HG02610 (cell line): ENCODE results near the gene CYP2C8.
"Not testable (repeated sequence)": the region's sequence is repeated elsewhere in the genome, so short reads cannot be mapped to it uniquely, and the experiment has no call there.

Experiments used
- ATAC-seq: cut with Tn5 transposase; IDR thresholded peaks from one replicate; pipeline ENCODE4 v1.9.1; 2021; ENCODE audit warnings: mild to moderate bottlenecking, moderate library complexity; ENCODE audit not compliant: unreplicated experiment

Gene CYP2C8

GRCh38 chr10:95069286-95069685, at the start of gene CYP2C8:
TSS of gene CYP2C8 (minus strand) at chr10:95069497. CDS start at chr10:95069402, 95 bp downstream.
- ATAC-seq = no peak

- ATAC-seq = no peak
Measured at GRCh38 chr10:95116869-95117269, 47.6 kb upstream of the CYP2C8 start.

DNA sequence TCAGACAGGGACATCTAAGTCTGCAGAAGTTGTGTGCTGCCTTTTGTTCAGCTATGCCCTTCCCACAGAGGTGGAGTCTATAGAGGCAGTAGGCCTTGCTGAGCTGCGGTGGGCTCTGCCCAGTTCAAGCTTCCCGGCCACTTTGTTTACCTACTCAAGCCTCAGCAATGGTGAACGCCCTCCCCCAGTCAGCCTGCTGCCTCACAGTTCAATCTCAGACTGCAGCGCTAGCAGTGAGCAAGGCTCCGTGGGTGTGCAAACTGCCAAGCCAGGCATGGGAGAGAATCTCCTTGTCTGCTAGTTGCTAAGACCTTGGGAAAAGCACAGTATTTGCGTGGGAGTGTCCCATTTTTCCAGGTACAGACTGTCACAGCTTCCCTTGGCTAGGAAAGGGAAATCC, 41.5 kb upstream of the CYP2C8 start:
- ATAC-seq = not testable (repeated sequence)

GRCh38 chr10:95097805-95098204, 28.5 kb upstream of the CYP2C8 start:
- ATAC-seq = no peak

DNA sequence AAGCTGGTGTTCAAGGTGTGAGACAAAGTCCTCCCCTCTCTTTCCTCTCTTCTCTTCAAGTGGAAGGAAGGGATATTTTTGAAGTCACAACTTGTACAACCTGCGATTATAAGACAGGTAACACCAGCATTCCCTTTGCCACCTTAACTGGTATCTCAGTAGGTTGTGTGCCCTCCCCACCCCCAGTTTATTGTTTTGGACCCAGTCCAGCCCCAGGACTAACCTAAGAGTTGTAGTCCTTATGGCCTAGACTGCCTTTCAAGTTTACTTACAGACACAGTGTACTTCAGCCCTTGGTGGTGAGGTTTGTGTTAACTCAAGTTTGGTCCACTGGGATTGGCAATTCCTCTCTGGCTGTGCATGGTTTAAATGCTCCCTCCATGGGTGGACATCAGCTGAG, 26.8 kb upstream of the CYP2C8 start:
- no peak for ATAC-seq

DNA sequence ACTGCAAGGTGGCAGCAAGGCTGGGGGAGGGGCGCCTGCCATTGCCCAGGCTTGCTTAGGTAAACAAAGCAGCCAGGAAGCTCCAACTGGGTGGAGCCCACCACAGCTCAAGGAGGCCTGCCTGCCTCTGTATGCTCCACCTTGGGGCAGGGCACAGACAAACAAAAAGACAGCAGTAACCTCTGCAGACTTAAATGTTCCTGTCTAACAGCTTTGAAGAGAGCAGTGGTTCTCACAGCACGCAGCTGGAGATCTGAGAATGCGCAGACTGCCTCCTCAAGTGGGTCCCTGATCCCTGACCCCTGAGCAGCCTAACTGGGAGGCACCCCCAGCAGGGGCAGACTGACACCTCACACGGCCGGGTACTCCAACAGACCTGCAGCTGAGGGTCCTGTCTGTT, 10.3 kb upstream of the CYP2C8 start:
- not testable (repeated sequence) for ATAC-seq

DNA sequence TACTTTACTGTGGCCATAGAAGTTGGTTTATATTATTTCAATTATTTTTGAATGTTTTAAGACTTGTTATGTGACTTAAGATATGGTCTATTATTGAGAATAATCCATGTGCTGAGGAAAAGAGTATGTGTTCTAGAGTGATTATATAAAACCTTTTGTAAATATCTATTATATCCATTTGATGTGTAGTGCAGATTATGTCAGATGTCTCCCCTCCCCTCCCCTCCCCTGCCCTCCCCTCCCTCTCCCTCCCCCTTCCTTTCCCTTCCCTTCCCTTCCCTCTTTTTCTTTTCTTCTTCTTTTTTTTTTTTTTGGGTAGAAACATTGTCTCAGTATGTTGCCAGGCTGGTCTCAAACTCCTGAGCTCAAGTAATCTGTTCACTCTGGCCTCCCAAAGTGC, 8.3 kb upstream of the CYP2C8 start:
- no peak for ATAC-seq

GRCh38 chr10:95071107-95071660, 1.9 kb upstream of the CYP2C8 start:
- ATAC-seq = no peak

DNA sequence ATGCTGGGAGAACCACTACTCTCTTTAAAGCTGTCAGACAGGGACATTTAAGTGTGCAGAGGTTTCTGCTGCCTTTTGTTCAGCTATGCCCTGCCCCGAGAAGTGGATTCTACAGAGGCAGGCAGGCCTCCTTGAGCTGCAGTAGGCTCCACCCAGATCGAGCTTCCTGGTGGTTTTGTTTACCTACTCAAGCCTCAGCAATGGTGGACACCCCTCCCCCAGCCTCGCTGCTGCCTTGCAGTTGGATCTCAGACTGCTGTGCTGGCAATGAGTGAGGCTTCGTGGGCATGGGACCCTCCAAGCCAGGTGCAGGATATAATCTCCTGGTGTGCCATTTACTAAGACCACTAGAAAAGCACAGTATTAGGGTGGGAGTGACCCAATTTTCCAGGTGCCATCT, 5.2 kb downstream of the CYP2C8 start:
- ATAC-seq = not testable (repeated sequence)

GRCh38 chr10:95056744-95057363, 12.4 kb downstream of the CYP2C8 start:
- ATAC-seq = no peak

DNA sequence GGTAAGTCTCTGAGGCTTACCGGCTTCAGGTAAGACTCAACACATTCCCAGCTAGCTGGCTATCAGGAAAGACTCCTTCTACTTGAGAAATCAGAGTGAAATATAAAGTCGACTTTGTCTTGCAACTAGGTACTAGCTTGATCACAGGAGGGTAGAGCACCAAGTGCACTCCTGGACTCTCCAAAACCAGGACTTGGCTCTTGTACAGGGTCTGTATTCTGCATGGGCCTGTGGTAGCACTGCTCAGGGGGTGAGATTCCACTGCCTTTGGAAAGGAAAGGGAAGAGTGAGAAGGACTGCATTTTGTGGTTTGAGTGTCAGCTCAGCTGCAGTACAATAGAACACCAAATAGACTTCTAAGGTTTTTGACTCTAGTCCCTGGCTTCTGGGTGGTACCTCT, 19.4 kb downstream of the CYP2C8 start:
- ATAC-seq = no peak

- no peak for ATAC-seq
Measured at GRCh38 chr10:95048206-95048605, 21.1 kb downstream of the CYP2C8 start.

GRCh38 chr10:95039281-95039680, 30.0 kb downstream of the CYP2C8 start:
- no peak for ATAC-seq

GRCh38 chr10:95035332-95036295, 33.7 kb downstream of the CYP2C8 start:
- no peak for ATAC-seq

DNA sequence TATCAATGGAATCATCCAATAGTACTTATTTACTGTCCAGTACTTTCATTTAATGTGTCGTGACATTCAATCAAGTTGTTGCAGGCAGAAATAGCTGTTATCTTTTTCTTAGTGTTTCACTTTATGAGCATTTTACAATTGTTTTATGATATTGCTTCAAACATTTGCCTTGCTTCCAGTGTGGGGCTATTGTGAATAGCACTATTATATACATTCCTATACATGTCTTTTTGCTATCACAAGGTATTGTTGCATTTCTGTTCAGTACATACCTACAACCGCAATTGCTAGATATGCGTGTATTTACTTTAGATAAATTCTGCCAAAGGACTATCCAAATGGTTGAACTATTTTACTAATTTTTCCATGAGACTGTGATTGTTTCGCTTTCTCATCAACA, 34.9 kb downstream of the CYP2C8 start:
- ATAC-seq = no peak

- ATAC-seq = no peak
Measured at GRCh38 chr10:95031656-95032055, 37.6 kb downstream of the CYP2C8 start.

- ATAC-seq = no peak
Measured at GRCh38 chr10:95026461-95026860, 42.8 kb downstream of the CYP2C8 start.

DNA sequence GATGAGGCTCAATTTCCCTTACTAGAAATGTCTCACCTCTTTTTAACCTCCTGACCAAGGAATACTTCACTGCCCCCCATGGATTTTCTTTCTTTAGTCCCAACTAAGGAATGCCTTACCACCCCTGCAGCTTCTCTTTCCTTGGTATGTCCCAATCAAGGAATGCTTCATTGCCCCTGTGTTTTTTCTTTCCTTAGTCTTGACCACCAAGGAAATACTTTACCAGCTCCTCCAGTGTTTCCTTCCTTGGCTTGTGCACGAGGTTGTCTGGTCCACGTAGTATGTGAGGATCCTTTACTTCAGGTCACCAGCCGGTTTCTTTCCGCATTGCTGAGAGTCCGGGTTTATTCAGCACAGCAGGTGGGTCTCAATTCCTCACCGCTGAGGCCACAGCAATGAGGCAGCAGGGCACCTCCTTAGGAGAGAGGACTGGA, 71.5 kb downstream of the CYP2C8 start:
- no peak for ATAC-seq

DNA sequence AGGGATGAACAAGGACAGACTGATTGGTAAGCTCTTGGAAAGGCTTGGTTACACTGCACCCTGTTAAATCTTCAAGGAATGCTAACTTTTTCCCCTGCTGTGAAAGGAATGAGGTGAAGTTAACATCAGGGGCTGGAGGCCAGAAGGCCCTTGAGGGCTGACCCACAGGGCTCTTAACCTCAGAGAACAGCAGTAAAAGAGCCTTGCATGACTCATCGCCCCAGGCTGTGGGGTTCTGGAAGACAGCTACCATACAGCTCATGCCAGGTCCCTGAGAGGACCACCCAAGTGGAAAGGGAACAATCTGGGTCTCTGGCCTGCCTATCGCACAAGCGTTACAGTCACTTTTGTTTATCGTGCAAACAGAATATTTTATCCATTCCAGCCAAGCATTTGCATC, 76.5 kb downstream of the CYP2C8 start:
- no peak for ATAC-seq

DNA sequence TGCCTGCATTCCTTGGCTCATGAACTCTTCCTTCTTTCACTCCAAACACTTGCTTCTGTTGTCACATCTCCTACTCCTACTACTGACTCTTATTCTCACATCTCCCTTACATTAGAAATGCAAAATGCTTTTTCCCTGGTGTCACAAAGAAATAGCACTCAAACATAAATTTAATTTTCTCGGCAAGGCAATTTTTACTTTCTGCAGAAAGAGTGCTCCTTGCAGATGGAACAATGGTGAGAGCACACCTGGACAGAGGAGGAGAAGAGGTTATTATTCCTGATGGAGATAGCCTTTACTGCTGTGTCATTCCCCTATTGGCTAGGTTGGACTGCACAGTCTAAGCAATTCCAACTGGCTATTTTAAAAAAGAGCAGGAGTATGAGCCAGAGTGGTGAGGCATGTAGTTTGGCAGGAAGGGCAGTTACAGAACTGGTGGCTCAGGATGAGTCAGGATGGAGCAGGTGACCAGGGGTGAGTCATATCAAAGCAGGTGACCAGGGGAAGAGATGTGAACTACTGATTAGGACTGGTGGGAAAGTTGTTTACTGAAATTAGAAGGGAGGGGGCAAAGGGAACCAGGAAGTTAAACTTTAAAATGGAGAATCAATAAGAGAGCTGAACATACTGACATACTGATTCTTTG, 77.9 kb downstream of the CYP2C8 start:
- ATAC-seq = no peak

GRCh38 chr10:94989192-94989591, 80.1 kb downstream of the CYP2C8 start:
- ATAC-seq = no peak
